Sigmoid colon (tissue), 7 donors: ENCODE results near the gene TAF5L. TPM values are rescaled to one million over a fixed set of nuclear protein-coding genes. Genes with fewer than 3 reads are reported as not detected.
A peak's percentile ranks its signal among the peaks of the same experiment; 100 is the strongest.

ENCODE experiments used
- DNase-seq: peaks from one replicate; pipeline ENCODE4 v3.0.0-alpha.2; 2019
- H3K27ac ChIP-seq, 4 donors: fragments of 200-600 bp; sonication (generic); one replicate each; pipeline ENCODE4 v1.5.1; 2016 to 2019; ENCODE audit warnings: mild to moderate bottlenecking in 1 of 4
- H3K27me3 ChIP-seq, 3 donors: fragments of 200-600 bp; sonication (generic); one replicate each; pipeline ENCODE4 v1.5.1; 2019; ENCODE audit warnings: mild to moderate bottlenecking in 1 of 3
- H3K36me3 ChIP-seq, 4 donors: fragments of 200-600 bp; sonication (generic); one replicate each; pipeline ENCODE4 v1.5.1; 2016 to 2019
- H3K4me1 ChIP-seq, 4 donors: fragments of 200-600 bp; sonication (generic); one replicate each; pipeline ENCODE4 v1.5.1; 2017 to 2019
- H3K4me3 ChIP-seq, 4 donors: fragments of 200-600 bp; sonication (generic); one replicate each; pipeline ENCODE4 v1.5.1; 2017 to 2019; ENCODE audit warnings: mild to moderate bottlenecking in 2 of 4, moderate library complexity in 1 of 4
- H3K9me3 ChIP-seq, 4 donors: fragments of 200-600 bp in 3 of 4; sonication (generic) in 3 of 4; one replicate each; pipeline versions ENCODE4 v1.5.1 to v1.6.1; 2013 to 2019
- EP300 ChIP-seq, 4 donors: sonication (generic); formaldehyde crosslinking; IDR thresholded peaks; one replicate each; pipeline ENCODE4 v1.6.1; 2017; ENCODE audit warnings: antibody characterized with exemption in 4 of 4
- POLR2A ChIP-seq, 2 donors: fragments of 450-650 bp; IDR thresholded peaks; one replicate each; pipeline ENCODE4 v1.6.1; 2016; ENCODE audit warnings: antibody characterized with exemption in 2 of 2, mild to moderate bottlenecking in 2 of 2, moderate library complexity in 2 of 2
- POLR2AphosphoS5 ChIP-seq, 4 donors: sonication (generic); formaldehyde crosslinking; IDR thresholded peaks; one replicate each; pipeline ENCODE4 v1.6.1; 2017; ENCODE audit warnings: antibody characterized with exemption in 4 of 4
- WGBS, 2 donors: extraction: QIAGEN DNeasy Blood & Tissue Kit; methylation state at CpG; one replicate each; pipeline ENCODE4 v1.1.7; 2013; 5-methylcytosine and 5-hydroxymethylcytosine counted together
- intact Hi-C: fragments of 100-400 bp; cut with DNase I; formaldehyde crosslinking; loops from one replicate; pipeline ENCODE4 v1.15.1; 2023
- polyA plus RNA-seq, 3 donors: library from polyadenylated mRNA; stranded (reverse); fragments of 200-250 nt; gene quantifications; one replicate each; pipeline ENCODE4 v1.2.3, GENCODE V29; 2013
- total RNA-seq, 4 donors: library from RNA; depleted of rRNA; stranded (reverse); fragments of >200 nt; gene quantifications; one replicate each; pipeline ENCODE4 v1.1.0, GENCODE V29; 2016
- TF ChIP-seq, protein P1 (sequence below), 4 experiments: fragments of 450-650 bp in 3 of 4; fragments of 200-600 bp in 1 of 4; IDR thresholded peaks; one replicate each; pipeline ENCODE4 v1.5.1; 2016 to 2019; ENCODE audit warnings: antibody characterized with exemption in 4 of 4, mild to moderate bottlenecking in 3 of 4, moderate library complexity in 2 of 4
- donor health status: healthy with polysubstance abuse.
- donor health status: Bipolar disorder and iron deficiency.
- donor health status: healthy.

The TAF5L gene
- total and polyA plus RNA-seq, 7 donors, result 10.6 to 18.0 (median 13.0) TPM

DNA sequence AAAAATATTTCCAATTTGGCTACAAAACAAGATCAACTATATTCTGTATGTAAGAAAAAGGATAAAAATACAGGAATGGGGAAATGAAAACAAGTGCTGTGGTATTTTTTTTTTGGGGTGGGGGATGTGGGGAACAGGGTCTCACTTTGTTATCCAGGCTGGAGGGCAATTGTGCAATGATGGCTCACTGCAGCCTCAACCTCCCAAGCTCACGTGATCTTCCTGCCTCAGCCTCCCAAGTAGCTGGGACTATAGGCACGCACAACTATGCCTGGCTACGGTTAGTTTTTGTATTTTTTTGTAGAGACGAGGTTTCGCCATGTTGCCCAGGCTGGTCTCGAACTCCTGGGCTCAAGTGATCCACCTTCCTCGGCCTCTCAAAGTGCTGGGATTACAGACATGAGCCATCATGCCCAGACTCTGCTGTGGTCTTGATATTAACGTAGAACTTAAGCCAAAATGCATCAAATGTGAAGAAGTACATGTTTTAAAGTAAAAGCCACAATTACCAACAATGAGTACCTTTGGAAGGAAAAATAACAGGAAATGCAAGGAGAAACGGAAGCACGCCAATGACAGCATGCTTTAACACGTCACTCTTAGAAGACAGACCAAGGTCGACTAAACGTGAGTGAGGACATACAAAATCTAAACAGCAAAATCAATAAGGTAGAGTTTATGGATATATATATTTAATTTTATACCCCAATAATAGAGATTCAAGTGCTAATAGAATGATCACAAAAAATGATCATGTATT lies 58.6 kb downstream of the TAF5L start:
- 81 to 89% methylated on average over 13 of the region's 13 CpGs for WGBS, 2 donors
- H3K4me1 ChIP-seq, result peaks cover 0 to 38% (median 18%) of the 10 kb centered on the region in 4 donors
- no peak for TF ChIP-seq EP300 (IDR thresholded peaks at IDR 0.05)
- TF ChIP-seq POLR2AphosphoS5 (IDR thresholded peaks at IDR 0.05), result no peak
- TF ChIP-seq, protein P1, sequence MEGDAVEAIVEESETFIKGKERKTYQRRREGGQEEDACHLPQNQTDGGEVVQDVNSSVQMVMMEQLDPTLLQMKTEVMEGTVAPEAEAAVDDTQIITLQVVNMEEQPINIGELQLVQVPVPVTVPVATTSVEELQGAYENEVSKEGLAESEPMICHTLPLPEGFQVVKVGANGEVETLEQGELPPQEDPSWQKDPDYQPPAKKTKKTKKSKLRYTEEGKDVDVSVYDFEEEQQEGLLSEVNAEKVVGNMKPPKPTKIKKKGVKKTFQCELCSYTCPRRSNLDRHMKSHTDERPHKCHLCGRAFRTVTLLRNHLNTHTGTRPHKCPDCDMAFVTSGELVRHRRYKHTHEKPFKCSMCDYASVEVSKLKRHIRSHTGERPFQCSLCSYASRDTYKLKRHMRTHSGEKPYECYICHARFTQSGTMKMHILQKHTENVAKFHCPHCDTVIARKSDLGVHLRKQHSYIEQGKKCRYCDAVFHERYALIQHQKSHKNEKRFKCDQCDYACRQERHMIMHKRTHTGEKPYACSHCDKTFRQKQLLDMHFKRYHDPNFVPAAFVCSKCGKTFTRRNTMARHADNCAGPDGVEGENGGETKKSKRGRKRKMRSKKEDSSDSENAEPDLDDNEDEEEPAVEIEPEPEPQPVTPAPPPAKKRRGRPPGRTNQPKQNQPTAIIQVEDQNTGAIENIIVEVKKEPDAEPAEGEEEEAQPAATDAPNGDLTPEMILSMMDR (IDR thresholded peaks at IDR 0.05), result no peak
- no peak for TF ChIP-seq POLR2A (IDR thresholded peaks at IDR 0.05)
- no peaks in the 10 kb centered on the region for H3K27me3 ChIP-seq
- no peak for DNase-seq
- H3K4me3 ChIP-seq, result no peak overlapping the region
- H3K27ac ChIP-seq, result peak overlapping the region in 2 of 4 donors; percentile 10 to 85
- no peaks in the 10 kb centered on the region for H3K36me3 ChIP-seq
- intact Hi-C loops, result no loop called here
- no peaks in the 10 kb centered on the region for H3K9me3 ChIP-seq

DNA sequence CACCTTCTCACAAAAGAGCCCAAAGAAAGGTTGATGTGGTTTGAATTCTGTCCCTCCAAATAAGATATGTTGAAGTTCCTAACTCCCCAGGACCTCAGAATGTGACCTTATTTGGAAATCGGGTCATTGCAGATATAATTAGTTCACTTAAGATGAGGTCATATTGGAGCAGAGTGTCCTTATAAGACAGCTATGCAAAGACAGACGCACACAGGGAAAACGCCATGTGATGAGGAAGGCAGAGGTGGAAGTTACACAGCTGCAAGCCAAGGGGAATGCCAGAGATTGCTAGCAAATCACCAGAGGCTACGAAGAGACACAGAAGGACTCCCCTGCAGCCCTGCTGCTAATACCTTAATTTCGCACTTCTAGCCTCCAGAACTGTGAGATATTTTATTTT lies 62.2 kb downstream of the TAF5L start:
- H3K36me3 ChIP-seq, result no peaks in the 10 kb centered on the region
- peak overlapping the region; percentile 2 to 44 (median 22) for H3K4me3 ChIP-seq
- H3K27ac ChIP-seq, result peak overlapping the region; percentile 83 to 92 (median 84)
- H3K9me3 ChIP-seq, result no peaks in the 10 kb centered on the region
- 69 to 74% methylated on average over 5 of the region's 5 CpGs for WGBS, 2 donors
- no peaks in the 10 kb centered on the region for H3K27me3 ChIP-seq
- DNase-seq, result peak; percentile 88
- peak; percentile 28 to 40 for TF ChIP-seq POLR2A (IDR thresholded peaks at IDR 0.05)
- peak in 3 of 4 donors; percentile 39 to 97 (median 95) for TF ChIP-seq EP300 (IDR thresholded peaks at IDR 0.05)
- TF ChIP-seq POLR2AphosphoS5 (IDR thresholded peaks at IDR 0.05), result peak; percentile 74 to 94 (median 81)
- TF ChIP-seq, protein P1 (IDR thresholded peaks at IDR 0.05), result no peak
- intact Hi-C loops, result no loop called here
- H3K4me1 ChIP-seq, result peaks cover 0 to 44% (median 25%) of the 10 kb centered on the region in 4 donors

DNA sequence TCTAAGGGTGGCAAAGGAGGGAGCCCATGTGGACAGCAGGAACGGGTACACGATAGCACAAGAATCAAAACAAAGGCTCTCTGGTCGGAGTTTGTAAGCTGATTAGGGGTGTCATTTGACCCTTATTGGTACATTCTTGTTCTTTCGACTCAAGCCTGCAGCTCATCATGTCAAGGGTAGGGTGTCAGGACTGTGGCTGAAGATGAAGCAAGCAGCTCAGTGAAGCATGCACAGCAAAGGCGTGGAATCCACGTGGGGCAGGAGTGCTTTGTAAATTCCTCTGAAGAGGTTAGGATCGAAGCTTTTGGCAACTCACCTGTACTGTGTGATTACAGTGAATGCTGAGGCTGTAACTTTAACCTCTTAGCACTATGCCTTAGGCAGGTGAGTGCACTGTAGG lies 62.7 kb downstream of the TAF5L start:
- Histone ChIP-seq H3K27me3 (no peaks in the 10 kb centered on the region), H3K27ac (peak overlapping the region; percentile 83 to 92 (median 84)), H3K36me3 (no peaks in the 10 kb centered on the region), H3K9me3 (no peaks in the 10 kb centered on the region), H3K4me3 (peak overlapping the region in 1 of 4 donors; percentile 44), H3K4me1 (peaks cover 0 to 44% (median 25%) of the 10 kb centered on the region in 4 donors)
- DNase-seq, result no peak
- 69 to 71% methylated on average over 7 of the region's 7 CpGs for WGBS, 2 donors
- no peak for TF ChIP-seq POLR2A (IDR thresholded peaks at IDR 0.05)
- TF ChIP-seq, protein P1 (IDR thresholded peaks at IDR 0.05), result no peak
- TF ChIP-seq EP300 (IDR thresholded peaks at IDR 0.05), result no peak
- no peak for TF ChIP-seq POLR2AphosphoS5 (IDR thresholded peaks at IDR 0.05)
- intact Hi-C loops, result no loop called here

DNA sequence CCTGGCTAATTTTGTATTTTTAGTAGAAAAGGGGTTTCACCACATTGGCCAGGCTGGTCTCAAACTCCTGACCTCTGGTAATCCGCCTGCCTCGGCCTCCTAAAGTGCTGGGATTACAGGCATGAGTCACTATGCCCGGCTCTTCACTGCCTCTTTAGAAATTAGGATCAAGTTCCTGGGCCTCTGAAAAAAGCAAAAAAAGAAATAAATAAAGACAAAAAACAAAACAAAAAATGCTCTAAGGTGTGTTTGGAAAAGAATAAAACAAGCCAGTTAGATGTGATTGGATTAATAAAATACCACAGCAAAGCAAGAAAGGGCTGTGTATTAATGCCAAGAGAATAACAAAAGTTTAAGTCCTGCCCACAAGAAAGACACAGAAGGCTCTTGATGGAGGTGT lies 63.2 kb downstream of the TAF5L start:
- Histone ChIP-seq H3K9me3 (no peaks in the 10 kb centered on the region), H3K36me3 (no peaks in the 10 kb centered on the region), H3K27ac (peak overlapping the region; percentile 83 to 92 (median 84)), H3K27me3 (no peaks in the 10 kb centered on the region), H3K4me3 (no peak overlapping the region), H3K4me1 (peaks cover 0 to 45% (median 25%) of the 10 kb centered on the region in 4 donors)
- DNase-seq, result no peak
- intact Hi-C loops, result no loop called here
- 79 to 84% methylated on average over 3 of the region's 3 CpGs for WGBS, 2 donors
- no peak for TF ChIP-seq EP300 (IDR thresholded peaks at IDR 0.05)
- TF ChIP-seq, protein P1 (IDR thresholded peaks at IDR 0.05), result no peak
- TF ChIP-seq POLR2A (IDR thresholded peaks at IDR 0.05), result no peak
- TF ChIP-seq POLR2AphosphoS5 (IDR thresholded peaks at IDR 0.05), result no peak
